Caki2 (cell line): ENCODE results near the gene BAZ2B. TPM values are rescaled to one million over a fixed set of nuclear protein-coding genes. Genes with fewer than 3 reads are reported as not detected.
"Not testable (repeated sequence)": the region's sequence is repeated elsewhere in the genome, so short reads cannot be mapped to it uniquely, and the experiment has no call there.

ENCODE experiments used
- DNase-seq: peaks from one replicate; pipeline ENCODE4 v3.0.0-alpha.2; 2015; ENCODE audit warnings: low read depth
- in situ Hi-C: cut with HindIII; loops from 2 replicates; pipeline ENCODE4 v1.10.0; 2016; ENCODE audit warnings: low sequenced_read_pairs, low pct_unique_long_range_greater_than_20kb, mixed read lengths
- total RNA-seq: library from RNA; depleted of rRNA; stranded (reverse); fragments of >200 nt; shearing (Covaris generic); gene quantifications from 2 replicates; pipeline ENCODE4 v1.2.3, GENCODE V29; 2014; ENCODE audit warnings: low replicate concordance; rRNA removed

BAZ2B gene
- 8.4 and 10.4 TPM in 2 replicates for total RNA-seq

- in situ Hi-C loops: loop anchor here (25.0 kb wide), 1 partner anchor 96 kb away; the partner anchor contains the start of gene MARCHF7
- peak; percentile 76 for DNase-seq
Observed at GRCh38 chr2:159616286-159616701, at the start of gene BAZ2B. Gene BAZ2B, minus strand, starts transcription at chr2:159616548. Its CDS starts 137,829 bp downstream, at chr2:159478719.

GRCh38 chr2:159661286-159661685 is 44.9 kb upstream of the BAZ2B start:
- DNase-seq: no peak
- in situ Hi-C loops: no loop called here

GRCh38 chr2:159658881-159659873 is 42.8 kb upstream of the BAZ2B start:
- in situ Hi-C loops: no loop called here
- DNase-seq: no peak

GRCh38 chr2:159653962-159654361 is 37.6 kb upstream of the BAZ2B start:
- DNase-seq: no peak
- in situ Hi-C loops: no loop called here

- no peak for DNase-seq
- in situ Hi-C loops: no loop called here
Observed at GRCh38 chr2:159651884-159652283, 35.5 kb upstream of the BAZ2B start.

- in situ Hi-C loops: no loop called here
- no peak for DNase-seq
Observed at GRCh38 chr2:159650574-159650973, 34.2 kb upstream of the BAZ2B start.

- in situ Hi-C loops: no loop called here
- DNase-seq: no peak
Observed at GRCh38 chr2:159648643-159649042, 32.3 kb upstream of the BAZ2B start.

- in situ Hi-C loops: no loop called here
- no peak for DNase-seq
Observed at GRCh38 chr2:159647667-159648066, 31.3 kb upstream of the BAZ2B start.

- no peak for DNase-seq
- in situ Hi-C loops: no loop called here
Observed at GRCh38 chr2:159640176-159640575, 23.8 kb upstream of the BAZ2B start.

GRCh38 chr2:159639712-159640111 is 23.4 kb upstream of the BAZ2B start:
- no peak for DNase-seq
- in situ Hi-C loops: no loop called here

GRCh38 chr2:159639071-159639470 is 22.7 kb upstream of the BAZ2B start:
- DNase-seq: no peak
- in situ Hi-C loops: no loop called here

- DNase-seq: peak; percentile 79
- in situ Hi-C loops: no loop called here
Observed at GRCh38 chr2:159637988-159638501, 21.7 kb upstream of the BAZ2B start.

GRCh38 chr2:159637240-159637639 is 20.9 kb upstream of the BAZ2B start:
- in situ Hi-C loops: no loop called here
- no peak for DNase-seq

- DNase-seq: no peak
- in situ Hi-C loops: no loop called here
Observed at GRCh38 chr2:159635006-159635789, 18.9 kb upstream of the BAZ2B start.

- DNase-seq: no peak
- in situ Hi-C loops: no loop called here
Observed at GRCh38 chr2:159633219-159633618, 16.9 kb upstream of the BAZ2B start.

GRCh38 chr2:159625628-159626027 is 9.3 kb upstream of the BAZ2B start:
- in situ Hi-C loops, DNase-seq: not testable (repeated sequence)

- no peak for DNase-seq
- in situ Hi-C loops: loop anchor here (25.0 kb wide), 1 partner anchor 89 kb away; the partner anchor contains the start of gene MARCHF7
Observed at GRCh38 chr2:159623436-159623835, 7.1 kb upstream of the BAZ2B start.

GRCh38 chr2:159622966-159623365 is 6.6 kb upstream of the BAZ2B start:
- no peak for DNase-seq

More at GRCh38 chr2:159622966-159623365, 6.6 kb upstream of the BAZ2B start:
- in situ Hi-C loops: loop anchor here (25.0 kb wide), 1 partner anchor 89 kb away; the partner anchor contains the start of gene MARCHF7
